Activated CD4-positive, alpha-beta T cell treated with anti-CD3 and anti-CD28 coated beads, Interleukin-2, Interleukin-6, amounts not matched to agents 100 ng/mL and 50 ng/mL, durations not matched to agents 16 hours and 8 hours (primary cell): ENCODE results near the gene DUSP9.

Experiments
- DNase-seq: peaks from one replicate; pipeline ENCODE4 v3.0.0-alpha.2; 2020

Gene DUSP9

DNA sequence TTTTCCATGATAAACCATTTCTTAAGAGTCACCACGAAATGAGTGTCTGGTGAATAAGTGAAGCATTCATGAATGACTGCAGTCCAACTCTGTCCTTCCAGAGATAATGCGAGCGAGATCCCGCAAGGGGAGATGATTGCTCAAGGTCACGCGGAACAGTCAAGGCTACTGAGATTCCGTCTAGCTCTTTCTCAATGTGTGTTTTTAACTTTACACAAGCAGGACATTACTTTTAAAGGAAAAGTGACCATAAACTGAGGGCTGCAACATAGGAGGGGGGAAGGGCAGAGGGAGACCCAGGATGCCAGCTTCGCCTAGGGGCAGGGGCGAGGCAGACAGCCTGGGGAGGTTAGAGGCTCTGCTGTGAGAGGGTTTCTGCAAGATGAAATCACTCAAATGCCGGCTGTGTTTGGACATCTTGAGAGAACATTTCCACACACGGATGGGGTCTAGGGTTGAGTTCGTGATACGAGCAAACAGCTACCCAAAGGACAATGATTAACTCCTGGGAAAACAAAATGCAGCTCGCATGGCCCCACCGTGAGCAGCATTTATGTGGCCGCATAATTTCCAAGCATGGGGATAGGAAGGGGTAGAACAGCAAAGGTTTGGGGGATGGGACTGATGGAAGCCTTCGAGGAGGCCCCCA, 24.2 kb upstream of the DUSP9 start:
- DNase-seq, result no peak

DNA sequence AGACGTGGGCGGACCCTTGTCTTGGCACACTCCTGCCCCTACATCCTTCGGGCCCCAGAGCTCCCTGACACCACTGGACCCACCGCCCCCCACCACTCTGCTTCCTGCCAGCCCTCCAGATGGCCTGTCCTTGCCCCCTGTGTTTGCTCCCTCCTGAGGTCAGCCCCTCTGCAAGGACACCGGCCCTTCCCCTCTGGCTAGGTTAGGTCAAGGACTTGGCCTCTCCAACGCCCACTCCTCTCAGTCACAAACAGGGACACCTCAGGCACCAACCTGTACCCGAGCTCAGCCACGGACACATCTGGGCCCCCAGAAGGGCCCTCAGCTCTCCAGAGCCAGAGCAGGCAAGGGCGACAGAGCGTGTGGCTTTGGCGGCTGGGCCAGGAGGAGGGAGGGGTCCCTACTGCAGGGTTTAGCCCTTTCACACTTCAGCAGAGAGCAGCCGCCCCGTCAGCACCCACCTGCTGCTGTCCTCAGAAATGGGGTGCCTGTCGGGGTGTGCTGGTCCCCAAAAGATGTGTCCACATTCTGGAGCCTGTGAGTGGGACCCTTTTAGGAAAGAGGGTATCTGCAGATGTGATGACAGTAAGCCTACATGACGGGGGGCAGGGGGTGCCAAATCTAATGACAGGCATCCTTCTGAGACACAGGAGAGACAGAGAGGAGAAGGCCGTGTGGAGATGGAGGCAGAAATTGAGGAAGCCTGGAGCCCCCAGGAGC, 23.5 kb upstream of the DUSP9 start:
- DNase-seq, result no peak

DNA sequence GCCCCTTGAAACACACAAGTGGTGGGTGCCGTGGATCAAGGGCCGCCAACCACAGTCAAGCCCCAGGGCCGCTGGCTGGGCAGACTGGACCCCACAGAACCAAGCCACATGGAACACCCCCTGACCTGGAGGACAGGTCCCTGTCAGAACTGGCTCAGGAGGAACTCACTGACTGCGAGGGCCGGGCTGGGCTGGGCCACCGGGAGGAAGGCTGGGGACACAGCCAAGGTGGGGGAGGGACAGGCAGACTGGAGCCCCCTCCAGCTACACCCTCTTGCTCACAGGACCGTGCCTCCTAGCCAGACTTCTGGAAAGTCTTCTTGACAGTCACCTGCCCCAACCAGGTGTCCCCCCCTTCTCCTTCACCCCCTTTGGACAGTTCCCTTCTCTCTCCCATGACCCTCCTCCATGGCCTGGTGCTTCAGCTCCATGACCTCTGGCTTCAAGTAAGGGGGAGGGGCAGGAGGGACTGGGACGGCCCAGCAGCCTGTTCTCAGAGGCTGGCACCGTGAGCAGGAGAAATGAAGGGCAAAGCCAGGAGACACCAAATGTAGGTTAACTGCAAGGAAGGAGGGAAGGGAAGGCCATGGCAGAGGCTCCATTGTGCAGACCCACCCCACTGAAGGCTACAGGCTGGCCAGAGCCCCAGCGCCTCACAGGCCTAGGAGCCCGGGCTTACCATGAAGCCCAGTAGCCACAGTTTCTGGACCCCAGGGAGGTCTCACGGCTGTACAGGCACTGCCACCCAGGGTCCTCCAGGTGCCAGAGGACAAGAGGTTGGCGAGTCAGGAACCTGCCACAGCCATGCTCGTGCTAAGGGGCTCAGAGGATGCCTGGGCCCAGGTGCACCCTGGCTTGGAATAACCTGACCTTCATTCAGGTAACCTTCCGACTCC, 22.6 kb upstream of the DUSP9 start:
- no peak for DNase-seq

DNA sequence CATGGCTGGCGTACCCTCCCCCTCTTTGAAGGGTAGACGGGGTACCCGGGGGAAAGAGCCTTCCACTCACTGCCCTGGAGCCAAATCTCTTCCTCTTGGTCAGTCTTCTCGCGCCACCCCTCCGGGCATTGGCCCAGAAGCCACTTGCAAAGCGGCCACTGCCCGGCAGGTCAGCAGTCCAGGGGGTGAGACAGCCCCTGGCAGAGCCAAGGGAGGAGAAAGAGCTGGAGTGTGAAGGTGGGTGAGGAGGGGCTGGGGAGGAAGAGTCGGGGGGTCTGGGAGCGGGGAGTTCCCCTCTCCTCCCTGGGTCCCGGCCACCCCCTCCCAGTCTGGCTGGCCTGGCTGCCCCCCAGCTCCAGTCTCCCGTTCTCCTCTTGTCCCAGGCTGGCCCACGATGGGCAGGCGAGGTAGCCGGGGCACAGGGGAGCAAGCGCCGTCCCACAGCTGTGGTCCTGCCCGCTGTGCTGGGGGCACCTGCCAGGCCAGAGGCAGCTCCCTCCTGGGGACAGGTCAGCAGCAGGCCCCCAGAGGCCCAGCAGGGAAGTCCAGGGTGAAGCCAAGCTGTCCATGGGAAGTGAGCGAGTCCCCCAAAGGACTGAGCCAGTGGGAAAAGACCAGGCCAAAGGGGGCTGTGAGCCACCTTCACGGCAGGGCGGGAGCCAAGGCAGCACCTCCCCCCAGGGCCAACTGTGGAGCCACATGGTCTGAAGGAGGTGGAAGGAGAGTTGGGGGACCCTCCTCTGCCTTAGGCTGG, 21.6 kb upstream of the DUSP9 start:
- no peak for DNase-seq

DNA sequence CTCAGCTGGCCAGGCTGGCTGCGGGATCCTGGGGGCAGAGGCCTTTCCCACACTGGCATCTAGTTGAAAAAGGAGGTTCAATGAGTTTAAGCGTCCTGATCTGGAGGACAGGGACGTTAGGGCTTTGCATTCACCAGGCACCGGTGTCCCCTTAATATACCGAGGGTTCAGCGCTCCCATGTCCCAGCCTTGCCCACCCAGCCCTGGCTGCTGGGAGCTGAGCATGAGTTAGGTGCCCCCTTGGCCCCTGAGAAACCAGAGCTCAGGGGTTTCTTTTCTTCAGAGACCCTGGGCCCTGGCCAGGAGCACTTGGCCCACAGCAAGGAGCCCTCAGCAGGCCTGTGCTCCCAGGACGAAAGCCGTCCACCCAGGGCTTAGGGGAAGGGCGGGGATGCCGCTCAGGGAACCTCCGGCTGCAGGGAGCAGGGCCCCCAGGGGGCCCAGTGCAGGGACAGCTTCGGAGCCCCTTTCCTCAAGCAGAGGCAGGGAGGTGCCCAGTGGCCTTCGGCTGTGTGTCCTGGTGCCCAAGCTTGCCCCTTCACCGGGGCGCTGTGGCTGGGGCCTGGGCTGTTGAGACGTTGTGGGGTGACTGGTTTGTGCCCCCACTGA, 20.9 kb upstream of the DUSP9 start:
- DNase-seq, result no peak

DNA sequence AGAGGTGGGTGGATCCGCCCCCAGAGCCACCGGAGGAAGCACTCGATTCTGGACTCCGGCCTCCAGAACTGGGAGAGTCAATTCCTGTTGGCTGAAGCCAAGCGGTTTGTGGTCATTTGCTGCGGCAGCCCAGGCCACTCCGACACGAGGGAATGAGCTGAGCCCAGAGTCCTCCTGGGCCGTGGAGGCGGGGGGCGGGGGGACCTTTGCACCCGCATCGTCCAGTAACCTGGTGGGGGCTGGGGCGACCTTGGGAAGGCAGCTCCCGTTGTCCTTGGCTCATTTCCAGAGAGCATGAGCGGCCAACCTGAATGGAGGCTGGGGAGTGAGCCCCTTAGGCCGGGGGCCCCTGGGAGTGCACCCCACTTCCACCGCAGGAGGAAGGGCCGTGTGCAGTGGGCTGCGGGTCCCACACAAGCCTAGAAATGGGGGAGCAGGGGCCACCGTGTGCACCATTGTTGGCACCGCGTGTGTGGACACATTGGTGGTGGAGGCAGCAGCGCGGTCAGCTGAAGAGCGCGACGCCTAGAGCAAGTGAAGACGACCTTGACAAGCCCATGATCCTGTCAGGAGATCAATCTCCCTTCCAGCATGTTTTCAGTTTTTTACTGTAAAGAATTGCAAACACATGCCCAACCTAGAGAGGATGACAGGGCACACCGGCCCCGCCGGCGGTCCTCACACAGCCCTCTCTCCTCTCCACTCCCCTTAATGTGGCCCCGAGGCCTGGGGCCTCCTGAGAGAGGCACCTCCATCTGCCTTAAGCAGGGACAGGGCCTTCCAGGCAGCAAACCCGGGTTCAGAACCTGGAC, 19.9 kb upstream of the DUSP9 start:
- DNase-seq, result no peak

DNA sequence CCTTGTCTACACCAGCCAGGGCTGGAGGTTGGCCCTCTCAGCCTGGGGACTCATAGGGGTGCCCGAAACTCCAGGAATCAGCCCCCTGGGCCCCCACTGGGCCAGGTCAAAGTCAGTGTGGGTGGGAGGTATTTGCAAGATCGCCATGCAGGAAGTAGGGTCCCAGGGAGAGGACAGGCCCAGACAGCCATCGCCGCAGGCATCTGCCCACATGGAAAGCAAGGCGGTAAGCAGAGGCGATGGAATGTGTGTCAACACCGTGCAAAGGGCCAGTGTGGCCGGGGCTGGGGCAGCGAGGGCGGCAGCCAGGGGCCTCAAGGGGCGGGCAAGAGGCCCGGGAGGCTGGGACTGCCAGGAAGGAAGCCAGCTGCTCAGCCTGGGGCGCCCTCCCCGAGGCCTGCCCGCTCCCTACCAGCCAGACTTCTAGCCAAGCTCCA, 19.3 kb upstream of the DUSP9 start:
- DNase-seq, result no peak

DNA sequence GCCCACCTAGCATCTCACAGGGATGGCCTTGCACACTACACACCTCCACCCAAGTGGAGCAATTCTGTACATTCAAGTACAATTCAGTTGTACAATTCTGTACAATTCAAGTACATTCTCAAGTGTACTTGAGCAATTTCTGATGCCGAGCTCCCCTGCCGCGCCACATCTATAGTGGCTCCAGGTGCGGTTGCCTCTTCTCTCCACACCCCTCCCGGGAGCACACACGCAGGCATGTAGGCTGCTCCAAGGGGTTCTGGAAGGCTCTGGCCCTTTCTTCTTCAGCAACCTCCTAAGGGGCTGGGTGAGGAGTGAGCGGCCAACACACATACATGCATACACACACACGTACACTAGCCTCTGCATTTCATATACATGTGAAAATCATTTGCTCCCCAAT, 18.9 kb upstream of the DUSP9 start:
- no peak for DNase-seq

DNA sequence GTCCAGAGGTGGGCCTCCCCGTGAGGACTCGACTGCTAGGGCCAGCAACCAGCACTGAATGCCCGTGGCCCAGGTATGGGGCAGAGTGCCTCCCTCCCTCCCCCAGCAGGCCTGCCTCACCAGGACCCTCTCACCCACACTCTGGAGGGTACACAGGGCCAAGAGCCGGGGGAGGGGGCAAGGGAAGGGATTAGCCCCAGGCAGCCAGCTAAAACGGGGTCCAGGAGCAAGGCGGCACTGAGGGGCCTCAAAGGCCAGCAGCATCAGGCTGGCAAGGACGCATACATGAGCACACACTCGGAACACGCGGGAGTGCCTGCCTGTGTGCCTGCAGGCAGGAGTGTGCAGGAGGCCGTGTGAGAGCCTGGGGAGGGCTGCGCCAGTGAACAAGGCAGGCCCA, 18.3 kb upstream of the DUSP9 start:
- no peak for DNase-seq

DNA sequence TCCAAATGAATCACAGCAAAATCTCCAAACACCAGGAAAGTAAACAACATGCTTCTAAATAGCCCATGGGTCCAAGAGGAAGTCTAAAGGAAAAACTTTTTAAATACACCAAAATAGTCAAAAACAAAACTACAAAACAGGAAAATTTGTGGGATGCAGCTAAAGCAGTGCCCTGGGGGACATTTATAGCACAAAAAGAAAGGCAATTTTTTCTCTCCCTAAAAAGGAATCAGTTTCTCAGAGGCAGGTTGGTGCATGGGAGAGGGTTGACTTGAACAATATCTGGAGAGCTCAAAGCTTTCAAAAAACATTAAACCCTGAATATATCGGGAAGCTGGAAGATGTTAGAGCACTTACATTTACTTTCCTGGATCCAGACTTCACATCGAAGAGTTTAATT, 15.7 kb upstream of the DUSP9 start:
- DNase-seq, result no peak

DNA sequence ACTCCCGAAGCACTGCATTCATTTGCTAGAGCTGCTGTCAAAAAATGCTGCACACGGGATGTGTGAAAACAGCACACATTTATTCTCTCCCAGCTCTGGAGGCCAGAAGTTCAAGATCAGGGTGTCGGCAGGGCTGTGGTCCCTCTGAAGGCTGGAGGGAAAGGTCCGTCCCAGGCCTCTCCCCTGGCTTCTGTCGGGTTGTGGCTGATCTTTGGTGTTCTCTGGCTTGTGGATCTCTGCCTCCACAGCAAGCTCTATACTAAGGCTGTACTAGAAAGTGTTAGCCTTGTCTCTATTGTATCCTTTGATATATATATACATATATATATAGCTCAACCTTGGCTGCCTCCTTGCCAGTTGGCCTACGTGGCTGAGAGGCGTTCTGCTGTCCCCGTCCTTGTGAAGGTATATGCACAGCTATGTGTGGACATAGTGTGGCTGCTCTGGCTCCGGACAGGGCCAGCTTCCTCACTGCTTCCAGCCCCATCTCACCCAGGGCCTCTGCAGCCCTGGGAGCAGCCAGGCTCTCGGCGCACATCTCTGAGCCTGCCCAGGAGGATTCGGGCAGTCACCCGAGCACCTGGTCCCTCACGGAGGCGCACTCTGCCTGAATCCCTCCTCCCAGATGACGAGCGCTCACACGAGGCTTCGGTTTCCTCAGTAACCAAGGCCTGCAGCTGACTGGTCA, 15.0 kb upstream of the DUSP9 start:
- DNase-seq, result no peak

DNA sequence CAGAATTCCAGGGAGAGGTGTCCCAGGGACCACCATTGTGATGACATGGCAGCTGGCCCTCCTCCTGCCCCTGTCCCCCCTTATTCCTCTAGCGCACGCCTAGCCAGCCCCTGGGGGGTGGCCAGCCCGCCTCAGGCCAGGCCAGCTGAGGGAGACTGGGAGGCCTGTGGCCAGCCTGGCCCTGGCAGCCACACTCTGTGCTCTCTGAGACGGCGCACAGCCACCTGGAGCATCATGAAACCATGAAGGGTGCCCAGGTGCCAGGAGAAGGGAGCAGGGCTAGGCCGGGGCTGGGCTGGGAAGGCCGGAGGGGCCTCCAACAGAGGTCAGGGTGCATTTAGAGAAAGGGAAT, 14.4 kb upstream of the DUSP9 start:
- no peak for DNase-seq

DNA sequence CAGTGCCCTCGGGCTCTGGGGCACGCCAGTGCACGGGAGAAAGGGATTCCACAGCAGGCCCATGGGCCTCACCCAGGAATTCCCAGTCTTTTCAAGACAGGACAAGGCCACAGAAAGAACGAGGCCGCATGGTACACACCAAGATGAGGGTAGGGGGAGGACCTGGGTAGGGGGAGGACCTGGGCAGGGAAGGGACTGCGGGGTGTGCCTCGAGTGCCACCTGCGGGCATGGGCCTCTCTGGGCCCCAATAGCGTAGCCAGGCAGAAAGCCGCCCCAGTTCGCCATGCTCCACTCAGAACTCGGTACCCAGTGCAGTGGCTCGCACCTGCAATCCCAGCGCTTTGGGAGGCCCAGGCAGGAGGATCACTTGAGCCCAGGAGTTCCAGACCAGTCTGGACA, 14.0 kb upstream of the DUSP9 start:
- DNase-seq, result no peak

DNA sequence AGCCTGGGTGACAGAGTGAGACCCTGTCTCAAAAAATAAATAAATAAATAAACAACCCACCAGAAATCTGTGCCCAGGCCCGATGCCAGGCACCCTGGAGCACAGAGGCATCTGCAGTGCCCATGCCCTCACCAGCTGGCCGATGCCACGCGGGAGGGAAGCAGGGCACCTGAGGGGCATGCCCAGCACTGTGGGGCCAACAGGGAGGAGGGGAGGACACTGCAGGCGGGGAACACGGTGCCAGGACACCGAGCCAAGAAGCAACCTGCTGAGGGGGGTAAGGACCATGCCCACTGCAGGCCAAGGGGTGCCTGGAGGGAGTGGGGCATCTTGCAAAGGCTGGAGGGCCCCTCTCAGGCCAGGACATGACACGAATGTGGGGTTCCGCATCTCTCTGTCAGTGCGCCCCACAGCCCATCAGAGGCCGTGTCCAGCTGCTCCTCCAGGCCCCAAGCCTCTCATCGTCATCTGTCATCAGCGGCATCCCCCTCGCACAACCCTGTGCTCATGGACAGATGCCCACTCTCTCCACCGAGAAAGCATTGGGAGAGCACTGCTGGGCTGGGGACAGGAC, 13.3 kb upstream of the DUSP9 start:
- DNase-seq, result no peak

DNA sequence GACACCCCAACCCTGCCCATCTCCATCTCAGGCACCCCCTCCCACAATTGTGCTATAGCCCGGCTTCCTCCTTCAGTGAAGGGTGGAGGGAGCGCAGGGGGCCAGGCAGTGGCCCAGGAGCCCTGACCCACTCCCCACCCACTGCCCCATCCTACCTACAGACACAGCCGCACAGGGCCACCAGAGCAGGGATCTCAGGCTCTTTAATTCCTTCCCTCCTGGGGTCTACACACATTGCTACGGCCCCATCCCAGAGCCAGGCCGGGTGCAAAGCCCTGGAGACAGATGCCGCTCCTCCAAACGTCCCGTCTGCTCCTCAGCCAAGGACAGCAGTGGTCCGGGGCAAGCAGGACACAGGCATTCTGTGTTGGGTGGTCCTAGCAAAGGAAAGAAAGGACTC, 12.8 kb upstream of the DUSP9 start:
- no peak for DNase-seq

DNA sequence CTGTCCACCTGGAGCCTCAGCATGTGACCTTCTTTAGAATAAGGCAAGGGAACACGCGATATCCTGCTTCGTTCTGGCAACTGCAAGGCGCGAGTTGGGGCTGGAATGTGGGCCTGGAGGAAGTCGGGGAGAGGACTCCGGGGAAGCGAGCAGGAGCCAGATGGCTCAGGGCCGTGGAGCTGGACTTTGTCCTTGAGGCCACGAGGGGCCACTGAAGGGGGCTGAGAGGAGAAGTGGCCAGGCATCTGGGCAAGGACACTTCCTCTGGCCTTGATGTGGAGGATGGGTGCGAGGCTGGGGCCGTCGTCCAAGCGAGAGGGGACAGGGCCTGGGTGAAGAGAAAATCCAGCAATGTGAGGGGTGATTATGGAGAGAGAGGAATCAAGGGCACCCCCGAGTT, 12.2 kb upstream of the DUSP9 start:
- no peak for DNase-seq

DNA sequence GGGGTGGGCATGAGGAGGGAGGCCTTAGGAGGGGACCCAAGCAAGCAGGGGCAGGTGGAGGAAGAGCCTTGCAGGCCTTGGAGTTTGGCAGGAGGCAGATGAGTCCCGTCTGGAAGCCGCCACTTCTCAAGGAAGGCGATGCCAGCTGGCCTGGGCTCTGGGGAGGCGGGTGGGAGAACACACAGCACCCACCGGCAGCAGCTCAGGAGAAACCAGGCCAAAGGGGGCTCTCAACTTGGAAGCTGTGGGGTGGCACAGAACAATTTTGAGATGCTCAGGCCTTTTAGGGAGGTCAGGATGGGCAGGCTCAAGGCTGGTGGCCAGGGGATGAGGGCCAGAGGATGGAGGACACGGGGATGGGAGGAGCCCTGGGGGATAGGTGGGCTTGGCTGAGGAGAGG, 11.6 kb upstream of the DUSP9 start:
- no peak for DNase-seq

DNA sequence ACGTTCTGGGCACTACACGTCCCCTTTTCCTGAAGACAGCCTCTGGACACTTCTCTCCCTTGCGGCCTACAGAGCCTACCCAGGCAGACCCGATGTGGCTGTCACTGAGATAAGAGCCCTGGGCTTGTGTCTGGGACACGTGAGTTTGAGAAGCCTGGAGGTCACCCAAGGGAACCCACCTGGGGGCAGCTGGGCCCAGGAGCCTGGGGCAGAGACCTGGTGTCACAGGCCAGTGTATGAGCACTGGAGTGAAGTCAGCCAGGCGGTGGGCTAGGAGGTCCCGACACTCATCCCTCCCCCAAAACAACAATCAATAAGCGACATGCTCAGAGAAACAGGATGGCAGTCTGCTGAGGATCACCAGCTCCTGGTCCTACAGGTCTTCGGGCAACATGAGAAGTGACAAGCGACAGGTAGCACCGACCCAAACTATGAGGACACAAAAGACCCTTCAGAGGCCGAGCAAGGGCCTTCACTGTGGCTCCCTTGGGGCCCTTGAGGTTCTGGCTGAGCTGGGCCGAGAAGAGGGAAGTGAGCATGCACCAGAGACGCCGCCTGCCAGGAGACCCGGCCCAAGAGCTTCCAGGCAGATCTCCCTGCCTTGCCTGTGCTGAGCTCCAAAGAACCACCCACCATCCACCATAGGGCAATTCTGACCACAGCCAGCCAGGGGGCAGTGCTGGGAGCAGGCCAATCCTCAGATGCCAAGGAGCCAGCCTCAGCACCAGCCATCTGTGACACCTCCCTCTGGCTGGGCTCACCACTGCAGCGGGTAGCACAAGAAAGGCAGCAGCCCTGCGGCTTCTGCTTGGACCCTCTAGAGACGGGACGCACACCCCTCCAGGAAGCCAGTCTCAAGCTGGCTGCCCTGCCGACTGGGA, 11.0 kb upstream of the DUSP9 start:
- peak; percentile 38 for DNase-seq

DNA sequence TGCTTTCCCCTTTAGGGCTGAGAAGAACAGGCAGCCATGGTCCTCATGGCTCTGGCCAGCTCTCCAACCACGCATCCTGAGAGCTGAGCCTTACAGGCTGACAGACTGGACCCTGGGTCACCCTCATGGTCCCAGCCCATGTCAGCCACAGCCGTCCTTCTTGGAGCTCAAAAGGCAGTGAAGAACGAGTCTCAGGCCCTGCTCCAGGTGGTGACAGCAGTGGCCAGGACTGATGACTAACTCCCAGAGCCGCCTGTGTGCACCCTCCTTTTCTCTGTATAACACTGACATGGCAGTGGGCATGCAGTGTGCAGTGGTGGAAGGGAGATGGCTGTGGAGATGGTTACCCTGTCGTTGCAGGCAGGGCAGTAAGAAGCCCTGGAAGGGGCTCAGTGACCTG, 10.3 kb upstream of the DUSP9 start:
- no peak for DNase-seq
